H7 (cell line): Measurements from ENCODE around the gene LIPI. TPM values are rescaled to one million over a fixed set of nuclear protein-coding genes. Genes with fewer than 3 reads are reported as not detected.
"Not testable (repeated sequence)": the region's sequence is repeated elsewhere in the genome, so short reads cannot be mapped to it uniquely, and the experiment has no call there.

Experiments
- DNase-seq: peaks from one replicate; pipeline ENCODE4 v3.0.0; 2012
- H3K27me3 ChIP-seq: 2 replicates; pipeline ENCODE4 v1.6.0; 2011; ENCODE audit warnings: mild to moderate bottlenecking, low read length; ENCODE audit not compliant: control insufficient read depth, insufficient read depth
- H3K36me3 ChIP-seq: replicated peaks from 2 replicates; pipeline ENCODE4 v1.5.1; 2011; ENCODE audit warnings: low read length; ENCODE audit not compliant: control insufficient read depth, insufficient read depth
- H3K4me3 ChIP-seq: 2 replicates; pipeline ENCODE4 v1.5.1; 2011; ENCODE audit warnings: low read depth, mild to moderate bottlenecking, control low read depth, low read length, moderate library complexity; ENCODE audit not compliant: insufficient read depth
- total RNA-seq: library from RNA; depleted of rRNA; stranded (reverse); fragments of >200 nt; shearing (Covaris generic); gene quantifications from 2 replicates; pipeline ENCODE4 v1.2.3, GENCODE V29; 2014

LIPI gene
- total RNA-seq, 1 experiment from 2014 or later = not detected

- no peak for DNase-seq
- Histone ChIP-seq H3K27me3 (peaks cover 3% of the 10 kb centered on the region; the same call in 1 of the 2 replicates), H3K4me3 (no peak overlapping the region), H3K36me3 (no peaks in the 10 kb centered on the region)
Measured at GRCh38 chr21:14213164-14213563, 2.4 kb upstream of the LIPI start.

GRCh38 chr21:14206222-14206621, 4.5 kb downstream of the LIPI start:
- H3K27me3 ChIP-seq = no peaks in the 10 kb centered on the region
- H3K36me3 ChIP-seq = no peaks in the 10 kb centered on the region
- H3K4me3 ChIP-seq = no peak overlapping the region
- DNase-seq = no peak

GRCh38 chr21:14166463-14167223, 44.1 kb downstream of the LIPI start:
- not testable (repeated sequence) for H3K36me3 ChIP-seq, H3K4me3 ChIP-seq, DNase-seq, H3K27me3 ChIP-seq

- Histone ChIP-seq H3K4me3 (no peak overlapping the region), H3K27me3 (no peaks in the 10 kb centered on the region; the same call in 1 of the 2 replicates), H3K36me3 (no peaks in the 10 kb centered on the region)
- DNase-seq = no peak
Measured at GRCh38 chr21:14143999-14144398, 66.8 kb downstream of the LIPI start.

GRCh38 chr21:14124266-14124665, 86.5 kb downstream of the LIPI start:
- DNase-seq = no peak
- H3K4me3 ChIP-seq = no peak overlapping the region
- no peaks in the 10 kb centered on the region for H3K36me3 ChIP-seq
- H3K27me3 ChIP-seq = no peaks in the 10 kb centered on the region

GRCh38 chr21:14121719-14122118, 89.0 kb downstream of the LIPI start:
- Histone ChIP-seq H3K27me3 (no peaks in the 10 kb centered on the region), H3K4me3 (no peak overlapping the region), H3K36me3 (no peaks in the 10 kb centered on the region)
- no peak for DNase-seq

- H3K27me3 ChIP-seq = no peaks in the 10 kb centered on the region
- H3K4me3 ChIP-seq = no peak overlapping the region
- no peaks in the 10 kb centered on the region for H3K36me3 ChIP-seq
- peak; percentile 5 for DNase-seq
Measured at GRCh38 chr21:14120091-14120734, 90.5 kb downstream of the LIPI start.

GRCh38 chr21:14119038-14119437, 91.7 kb downstream of the LIPI start:
- Histone ChIP-seq H3K27me3 (no peaks in the 10 kb centered on the region), H3K36me3 (no peaks in the 10 kb centered on the region; the same call in 1 of the 2 replicates), H3K4me3 (no peak overlapping the region)
- DNase-seq = no peak

GRCh38 chr21:14116080-14116481, 94.7 kb downstream of the LIPI start:
- H3K4me3 ChIP-seq = no peak overlapping the region
- DNase-seq = no peak
- H3K27me3 ChIP-seq = no peaks in the 10 kb centered on the region
- no peaks in the 10 kb centered on the region; the same call in 1 of the 2 replicates for H3K36me3 ChIP-seq

- Histone ChIP-seq H3K4me3 (no peak overlapping the region), H3K27me3 (no peaks in the 10 kb centered on the region), H3K36me3 (no peaks in the 10 kb centered on the region; the same call in 1 of the 2 replicates)
- DNase-seq = no peak
Measured at GRCh38 chr21:14115646-14116045, 95.1 kb downstream of the LIPI start.

GRCh38 chr21:14114251-14114650, 96.5 kb downstream of the LIPI start:
- H3K36me3 ChIP-seq = no peaks in the 10 kb centered on the region; the same call in 1 of the 2 replicates
- peak; percentile 1 for DNase-seq

GRCh38 chr21:14104564-14104963, 106.2 kb downstream of the LIPI start:
- H3K36me3 ChIP-seq, DNase-seq, H3K4me3 ChIP-seq, H3K27me3 ChIP-seq: not testable (repeated sequence)

More at GRCh38 chr21:14114251-14114650, 96.5 kb downstream of the LIPI start:
- Histone ChIP-seq H3K4me3 (no peak overlapping the region), H3K27me3 (no peaks in the 10 kb centered on the region)

GRCh38 chr21:14099570-14099969, 111.2 kb downstream of the LIPI start:
- Histone ChIP-seq H3K27me3 (no peaks in the 10 kb centered on the region), H3K36me3 (0 out of 2 replicates have a peak, but pooled peaks cover 1% of the 10 kb centered on the region), H3K4me3 (no peak overlapping the region)
- DNase-seq = no peak

- H3K36me3 ChIP-seq = 0 out of 2 replicates have a peak, but pooled peaks cover 1% of the 10 kb centered on the region
- H3K4me3 ChIP-seq = no peak overlapping the region
- no peaks in the 10 kb centered on the region for H3K27me3 ChIP-seq
- no peak for DNase-seq
Measured at GRCh38 chr21:14097881-14098499, 112.8 kb downstream of the LIPI start.

GRCh38 chr21:14096577-14096976, 114.2 kb downstream of the LIPI start:
- Histone ChIP-seq H3K4me3 (no peak overlapping the region), H3K27me3 (no peaks in the 10 kb centered on the region), H3K36me3 (0 out of 2 replicates have a peak, but pooled peaks cover 1% of the 10 kb centered on the region)
- DNase-seq = no peak
